HG02763 (cell line): ENCODE data around the gene MAPK8IP1.
"Not testable (repeated sequence)": the region's sequence is repeated elsewhere in the genome, so short reads cannot be mapped to it uniquely, and the experiment has no call there.

Experiments
- ATAC-seq: cut with Tn5 transposase; IDR thresholded peaks from one replicate; pipeline ENCODE4 v1.9.1; 2021; ENCODE audit warnings: mild to moderate bottlenecking, moderate library complexity; ENCODE audit not compliant: unreplicated experiment

Gene MAPK8IP1

DNA sequence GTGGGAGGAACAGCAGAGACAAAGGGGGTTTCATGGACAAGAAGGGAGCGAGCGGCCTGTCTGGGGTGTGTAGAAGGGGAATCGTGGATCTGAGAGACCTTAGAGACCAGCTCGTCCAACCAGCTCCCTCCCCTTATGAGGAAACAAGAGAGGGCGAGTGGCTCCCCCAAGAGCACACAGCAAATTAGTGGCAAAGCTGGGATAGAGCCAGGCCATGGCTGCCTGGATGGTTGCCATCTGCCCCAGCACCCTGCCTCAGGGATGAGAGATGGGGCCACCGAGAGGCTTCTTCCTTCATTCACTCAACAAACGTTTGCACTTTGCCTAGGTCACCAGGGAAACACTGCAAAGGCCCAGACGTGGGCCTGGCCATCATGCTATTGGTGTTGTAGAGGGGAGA, 4.1 kb downstream of the MAPK8IP1 start:
- ATAC-seq: no peak

DNA sequence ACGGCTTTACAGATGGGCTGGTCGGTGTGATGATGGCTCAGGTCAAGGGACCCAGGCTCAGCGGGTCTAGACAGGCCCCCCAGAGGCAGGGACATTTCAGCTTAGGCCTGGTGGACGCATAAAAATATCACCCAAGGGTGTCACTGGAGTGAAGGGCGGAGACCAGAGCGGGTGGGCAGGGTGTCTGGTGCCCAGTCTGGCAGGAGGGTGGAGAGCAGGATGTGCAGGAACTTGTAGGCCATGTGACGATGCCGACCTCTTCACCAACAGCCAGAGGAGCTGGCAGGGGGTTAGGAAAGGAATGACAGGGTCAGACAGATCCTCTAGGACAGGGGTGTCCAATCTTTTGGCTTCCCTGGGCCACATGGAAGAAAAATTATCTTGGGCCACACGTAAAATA, 4.5 kb downstream of the MAPK8IP1 start:
- no peak for ATAC-seq

DNA sequence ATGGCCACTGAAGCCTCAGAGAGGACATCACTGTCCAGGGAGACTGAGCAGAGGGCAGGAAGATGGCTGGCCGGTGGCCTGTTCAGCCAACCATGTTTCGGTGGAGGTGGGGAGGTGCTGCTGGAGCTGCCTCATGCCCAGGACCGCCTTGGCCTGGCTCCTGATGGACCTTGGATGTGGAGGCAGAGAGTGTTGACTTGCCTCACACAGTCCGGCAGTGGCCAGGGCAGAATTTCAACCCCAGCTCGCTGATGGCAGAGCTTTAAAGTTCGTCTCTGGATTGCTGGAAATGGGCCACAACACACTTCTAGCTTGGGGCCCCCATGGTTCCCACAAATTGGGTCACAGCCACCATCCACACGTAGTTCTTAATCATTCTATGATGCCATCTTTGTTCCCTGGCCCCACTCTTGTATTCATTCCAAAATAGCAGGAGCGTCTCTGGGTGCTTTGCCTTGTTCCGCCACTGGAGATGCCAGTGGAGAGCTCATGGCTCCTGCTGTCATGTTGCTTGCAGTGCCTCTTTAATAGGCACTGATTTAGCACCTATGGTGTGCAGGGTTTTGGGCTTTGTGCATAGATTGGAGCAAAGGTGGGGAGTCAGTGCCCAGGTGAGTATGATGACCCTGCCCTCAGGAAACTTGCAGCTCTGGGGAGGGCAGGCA, 5.6 kb downstream of the MAPK8IP1 start:
- ATAC-seq: no peak

DNA sequence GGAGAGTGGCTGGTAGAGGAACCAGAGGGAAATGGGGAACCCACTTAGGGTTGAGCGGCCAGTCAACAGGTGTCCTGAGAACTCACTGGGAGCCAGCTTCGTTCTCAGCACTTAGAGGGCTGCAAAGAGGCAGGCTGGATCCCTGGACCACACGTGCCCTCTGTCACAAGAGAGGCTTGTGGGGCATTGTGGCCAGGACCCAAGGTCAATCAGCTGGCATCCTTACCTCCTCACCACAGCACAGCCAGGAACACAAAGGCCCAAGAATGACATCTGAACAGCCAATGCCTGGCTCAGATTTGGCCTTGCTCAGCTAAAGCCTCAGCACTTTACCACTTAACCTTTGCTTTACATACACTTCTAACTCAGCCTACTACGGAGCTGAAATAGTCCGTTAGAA, 7.4 kb downstream of the MAPK8IP1 start:
- no peak for ATAC-seq

DNA sequence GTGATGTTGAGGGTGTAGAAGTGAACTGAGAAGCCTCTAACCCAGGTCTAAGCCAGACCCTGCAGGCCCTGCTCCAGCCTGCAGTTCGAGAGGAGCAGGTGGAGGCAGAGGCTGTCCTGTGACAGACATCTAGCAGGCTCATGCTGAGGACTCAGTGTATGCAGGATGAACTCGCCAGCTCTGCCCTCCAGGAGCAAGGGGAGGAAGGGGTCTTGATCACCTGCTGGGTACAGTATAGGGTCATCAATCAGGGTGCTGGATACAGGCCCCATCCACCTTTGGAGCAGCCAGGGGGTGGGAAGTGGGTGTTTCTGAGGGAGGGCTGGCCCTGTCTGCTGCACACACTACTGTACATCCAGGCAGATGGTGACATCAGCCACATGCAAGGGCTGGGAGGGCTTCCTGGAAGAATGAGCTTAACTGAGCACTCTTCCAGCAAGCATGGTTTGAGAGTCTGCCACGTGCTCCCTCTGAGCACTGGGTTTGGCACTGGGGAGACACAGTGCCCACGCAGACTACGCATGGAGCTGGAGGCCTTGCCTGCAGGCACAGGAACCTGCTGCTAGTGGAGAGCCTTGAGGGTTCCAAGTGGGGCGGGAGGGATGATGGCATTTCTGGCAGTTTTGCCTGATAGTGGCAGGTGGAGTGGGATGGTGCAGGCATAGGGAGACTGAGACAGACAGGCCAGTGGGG, 9.2 kb downstream of the MAPK8IP1 start:
- no peak for ATAC-seq

DNA sequence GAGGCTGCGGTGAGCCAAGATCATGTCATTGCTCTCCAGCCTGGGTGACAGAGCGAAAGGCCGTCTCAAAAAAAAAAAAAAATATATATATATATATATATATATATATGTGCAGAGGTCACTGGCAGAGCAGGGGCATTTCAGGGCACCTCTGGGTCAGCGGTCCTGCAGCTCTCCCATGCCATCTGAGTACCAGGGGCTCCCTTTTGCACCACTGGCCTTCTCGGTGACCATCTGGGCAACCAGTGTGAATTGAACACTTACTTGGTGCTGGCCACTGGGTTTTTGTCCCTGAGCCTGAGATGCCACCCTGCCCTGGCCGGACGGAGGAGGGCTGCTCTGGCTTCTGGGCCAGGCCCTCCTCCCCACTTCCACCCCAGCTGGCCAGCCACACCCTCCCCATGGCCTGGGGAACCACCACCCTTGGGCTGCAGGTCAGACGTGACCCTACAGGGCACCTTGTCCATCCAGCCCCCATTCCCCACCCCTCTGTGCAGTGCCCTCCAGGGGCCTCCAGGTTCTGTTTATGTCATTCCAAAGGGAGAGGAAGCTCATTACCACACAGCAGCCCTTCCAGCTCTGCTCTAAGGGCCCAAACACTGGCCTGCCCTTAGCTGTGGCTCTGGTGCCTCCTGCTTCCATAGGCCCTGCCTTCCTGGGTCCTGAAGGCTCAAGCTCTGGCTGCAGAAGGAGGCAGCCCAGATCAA, 10.3 kb downstream of the MAPK8IP1 start:
- no peak for ATAC-seq

DNA sequence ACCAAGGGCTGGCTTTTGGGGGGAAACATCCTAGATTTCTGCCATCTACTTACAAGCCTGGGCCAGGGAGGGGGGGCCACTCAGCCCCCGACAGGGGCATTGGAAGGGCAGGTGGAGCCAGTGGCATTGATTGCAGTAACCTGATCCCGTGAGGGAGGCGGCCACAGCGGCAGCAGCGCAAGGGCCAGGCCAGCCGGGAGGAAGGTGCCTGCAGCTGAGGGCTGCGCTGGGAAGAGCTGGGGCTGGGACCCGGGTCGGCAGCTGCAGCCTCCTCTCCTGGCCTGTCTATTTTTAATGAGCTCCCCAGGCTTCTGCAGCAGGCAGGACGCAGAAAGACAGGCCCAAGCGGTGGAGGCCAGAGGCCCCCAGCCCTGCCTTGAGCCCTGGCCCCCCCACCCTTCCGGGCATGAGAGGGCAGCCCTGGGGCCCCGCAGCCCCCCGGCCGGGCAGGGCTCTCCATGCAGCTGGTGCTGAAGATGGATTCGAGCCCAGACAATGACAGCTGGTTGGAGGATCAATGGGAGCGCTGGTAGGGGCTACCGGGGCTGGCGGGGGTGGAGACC, 11.1 kb downstream of the MAPK8IP1 start:
- no peak for ATAC-seq

DNA sequence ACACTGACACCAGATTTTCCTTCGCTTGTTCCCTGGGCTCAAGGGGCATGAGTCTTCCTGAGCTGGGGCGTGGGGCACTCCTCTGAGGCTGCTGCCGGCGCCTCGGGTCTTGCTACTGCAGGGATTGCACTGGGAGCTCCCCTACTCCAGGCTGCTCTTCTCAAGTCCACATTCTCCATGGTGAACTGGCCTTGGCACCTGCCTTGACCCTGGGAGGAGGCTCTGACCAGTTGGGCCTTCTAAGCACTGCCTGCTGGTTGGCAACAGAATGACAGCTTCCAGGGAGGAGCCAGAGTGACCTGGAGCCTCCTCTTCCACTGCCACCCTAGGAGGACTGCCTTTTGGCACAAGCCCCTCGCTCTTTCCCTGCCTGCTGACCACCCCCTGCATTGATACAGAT, 12.1 kb downstream of the MAPK8IP1 start:
- ATAC-seq: no peak

DNA sequence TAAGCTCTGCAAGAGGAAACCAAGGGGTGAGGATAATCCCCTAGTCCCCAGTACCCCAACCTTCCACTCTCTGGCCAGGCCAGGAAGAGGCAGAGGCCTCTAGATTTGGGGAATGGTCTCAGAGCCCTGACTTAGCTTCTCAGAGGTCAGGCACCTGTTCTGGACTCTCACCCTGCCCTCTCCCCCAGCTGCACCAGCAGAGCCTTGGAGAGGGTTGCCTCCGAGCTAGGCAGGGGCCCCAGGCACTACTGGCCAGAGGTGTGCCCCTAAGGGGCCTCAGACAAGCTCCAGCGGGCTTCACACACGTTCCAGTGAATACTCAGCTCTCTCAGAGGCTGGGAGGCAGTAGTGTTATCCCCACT, 13.6 kb downstream of the MAPK8IP1 start:
- no peak for ATAC-seq

DNA sequence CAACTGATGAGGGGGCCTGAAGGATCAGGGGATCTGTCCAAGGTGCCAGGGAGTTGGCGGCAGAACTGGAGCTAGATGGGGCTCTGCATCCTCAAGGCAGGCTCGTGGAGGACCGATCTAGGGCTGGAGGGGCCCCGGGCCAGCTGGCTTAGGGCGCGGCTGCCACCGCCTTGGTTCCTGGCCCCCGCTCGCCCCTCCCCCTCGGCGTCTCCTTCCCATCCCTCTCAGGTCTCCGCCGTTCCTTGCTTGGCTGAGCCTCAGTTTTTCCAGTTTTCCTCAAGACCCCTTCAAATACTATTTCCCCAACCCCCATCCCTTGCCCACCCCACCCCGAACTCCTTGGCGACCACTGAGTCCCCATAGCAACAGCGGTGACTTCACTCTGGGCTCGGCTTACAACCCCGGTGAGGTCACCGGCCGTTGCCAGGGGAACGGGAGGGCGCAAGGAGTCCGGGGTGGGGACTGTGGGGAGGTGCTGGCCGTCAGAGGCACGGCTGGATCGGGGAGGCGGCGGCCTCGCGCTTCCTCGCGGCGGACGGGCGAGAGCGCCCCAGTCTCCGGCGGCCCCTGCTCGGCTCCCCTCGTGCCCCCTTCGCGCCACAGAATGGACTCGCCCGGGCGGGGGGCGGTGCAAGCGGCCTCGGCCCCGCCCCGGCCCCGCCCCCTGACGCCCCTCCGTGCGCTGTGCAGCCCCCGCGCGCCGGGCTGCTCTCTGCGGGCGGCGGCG, 14.2 kb downstream of the MAPK8IP1 start:
- no peak for ATAC-seq

DNA sequence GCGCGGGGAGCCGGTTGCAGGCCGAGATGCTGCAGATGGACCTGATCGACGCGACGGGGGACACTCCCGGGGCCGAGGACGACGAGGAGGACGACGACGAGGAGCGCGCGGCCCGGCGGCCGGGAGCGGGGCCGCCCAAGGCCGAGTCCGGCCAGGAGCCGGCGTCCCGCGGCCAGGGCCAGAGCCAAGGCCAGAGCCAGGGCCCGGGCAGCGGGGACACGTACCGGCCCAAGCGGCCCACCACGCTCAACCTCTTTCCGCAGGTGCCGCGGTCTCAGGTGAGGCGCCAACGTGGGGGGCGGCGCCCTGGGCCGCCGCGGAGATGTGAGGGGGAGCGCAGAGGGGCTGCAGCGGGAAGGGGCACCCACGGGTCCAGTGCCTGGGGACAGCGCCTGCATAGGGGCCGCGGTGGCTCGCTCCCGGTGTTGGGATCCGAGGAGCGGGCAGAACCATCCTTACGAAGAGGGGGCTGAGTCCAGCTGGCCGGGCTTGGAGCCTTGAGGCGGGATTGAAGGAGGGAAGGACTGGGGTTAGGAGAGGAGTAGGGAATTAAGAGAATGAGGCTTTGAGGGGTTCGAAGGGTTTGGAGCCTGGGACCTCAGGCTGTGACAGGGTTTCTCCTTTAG, 14.8 kb downstream of the MAPK8IP1 start:
- not testable (repeated sequence) for ATAC-seq

DNA sequence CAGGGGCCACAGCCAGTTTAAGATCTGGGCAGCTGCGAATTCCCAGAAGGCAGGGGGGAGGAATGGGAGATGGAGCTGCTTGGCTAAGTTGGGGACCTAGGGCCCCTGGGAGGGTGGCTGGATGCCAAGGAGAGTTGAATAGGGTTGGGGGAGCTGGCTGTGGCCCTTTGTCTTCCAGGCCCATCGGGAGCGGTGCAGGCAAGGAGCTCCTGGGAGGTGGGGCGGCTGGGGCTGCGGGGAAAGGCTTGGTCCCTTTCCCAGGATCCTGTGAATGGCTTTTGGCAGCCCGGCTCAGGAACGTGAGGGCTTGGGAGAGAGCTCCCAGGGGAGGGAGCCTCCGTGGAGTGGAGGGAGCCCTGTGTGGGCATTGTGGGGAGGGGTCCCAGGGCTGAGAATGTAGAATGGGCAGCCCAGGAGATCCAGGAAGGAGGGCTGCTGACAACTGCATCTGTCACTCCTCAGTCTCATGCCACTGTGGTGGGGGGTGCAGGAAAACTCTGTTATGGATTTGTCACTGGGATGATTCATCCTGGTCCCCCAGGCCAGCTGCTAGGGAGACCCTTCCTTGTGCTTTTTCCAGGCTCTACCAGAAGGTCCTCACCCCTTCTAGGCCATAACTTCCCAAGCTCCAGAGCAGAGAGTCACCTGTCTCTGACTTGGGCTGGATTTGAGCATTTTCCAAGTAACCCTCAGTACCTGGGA, 15.6 kb downstream of the MAPK8IP1 start:
- ATAC-seq: no peak

DNA sequence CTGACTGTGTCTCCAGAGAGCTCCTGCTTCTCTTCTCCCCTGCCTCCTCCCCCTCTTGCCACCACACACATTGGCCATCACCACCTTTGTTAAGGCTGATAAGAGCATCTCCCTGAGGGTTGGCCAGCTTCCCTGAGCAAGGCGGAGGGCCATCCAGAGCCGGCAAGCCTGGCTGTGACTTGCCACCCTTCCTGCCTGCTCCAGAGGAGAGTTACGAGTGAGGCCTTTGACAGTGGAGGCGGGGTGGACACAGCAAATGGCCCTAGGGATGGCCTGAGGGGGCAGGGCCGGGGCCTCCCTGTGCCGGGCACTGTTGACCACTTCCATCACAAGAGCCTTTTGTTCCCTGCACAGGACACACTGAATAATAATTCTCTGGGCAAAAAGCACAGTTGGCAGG, 16.2 kb downstream of the MAPK8IP1 start:
- no peak for ATAC-seq

DNA sequence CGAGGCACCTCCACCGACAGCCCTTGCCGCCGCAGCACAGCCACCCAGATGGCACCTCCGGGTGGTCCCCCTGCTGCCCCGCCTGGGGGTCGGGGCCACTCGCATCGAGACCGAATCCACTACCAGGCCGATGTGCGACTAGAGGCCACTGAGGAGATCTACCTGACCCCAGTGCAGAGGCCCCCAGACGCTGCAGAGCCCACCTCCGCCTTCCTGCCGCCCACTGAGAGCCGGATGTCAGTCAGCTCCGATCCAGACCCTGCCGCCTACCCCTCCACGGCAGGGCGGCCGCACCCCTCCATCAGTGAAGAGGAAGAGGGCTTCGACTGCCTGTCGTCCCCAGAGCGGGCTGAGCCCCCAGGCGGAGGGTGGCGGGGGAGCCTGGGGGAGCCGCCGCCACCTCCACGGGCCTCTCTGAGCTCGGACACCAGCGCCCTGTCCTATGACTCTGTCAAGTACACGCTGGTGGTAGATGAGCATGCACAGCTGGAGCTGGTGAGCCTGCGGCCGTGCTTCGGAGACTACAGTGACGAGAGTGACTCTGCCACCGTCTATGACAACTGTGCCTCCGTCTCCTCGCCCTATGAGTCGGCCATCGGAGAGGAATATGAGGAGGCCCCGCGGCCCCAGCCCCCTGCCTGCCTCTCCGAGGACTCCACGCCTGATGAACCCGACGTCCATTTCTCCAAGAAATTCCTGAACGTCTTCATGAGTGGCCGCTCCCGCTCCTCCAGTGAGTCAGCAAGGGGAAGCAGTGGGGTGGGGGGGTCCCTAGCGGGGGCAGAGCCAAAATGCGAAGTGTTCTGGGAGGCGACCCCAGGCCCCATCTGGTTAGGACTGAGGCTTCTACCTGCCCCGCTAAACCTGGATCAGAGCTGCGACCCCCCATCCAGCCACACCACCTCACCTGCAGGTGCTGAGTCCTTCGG, 17.3 kb downstream of the MAPK8IP1 start:
- no peak for ATAC-seq

DNA sequence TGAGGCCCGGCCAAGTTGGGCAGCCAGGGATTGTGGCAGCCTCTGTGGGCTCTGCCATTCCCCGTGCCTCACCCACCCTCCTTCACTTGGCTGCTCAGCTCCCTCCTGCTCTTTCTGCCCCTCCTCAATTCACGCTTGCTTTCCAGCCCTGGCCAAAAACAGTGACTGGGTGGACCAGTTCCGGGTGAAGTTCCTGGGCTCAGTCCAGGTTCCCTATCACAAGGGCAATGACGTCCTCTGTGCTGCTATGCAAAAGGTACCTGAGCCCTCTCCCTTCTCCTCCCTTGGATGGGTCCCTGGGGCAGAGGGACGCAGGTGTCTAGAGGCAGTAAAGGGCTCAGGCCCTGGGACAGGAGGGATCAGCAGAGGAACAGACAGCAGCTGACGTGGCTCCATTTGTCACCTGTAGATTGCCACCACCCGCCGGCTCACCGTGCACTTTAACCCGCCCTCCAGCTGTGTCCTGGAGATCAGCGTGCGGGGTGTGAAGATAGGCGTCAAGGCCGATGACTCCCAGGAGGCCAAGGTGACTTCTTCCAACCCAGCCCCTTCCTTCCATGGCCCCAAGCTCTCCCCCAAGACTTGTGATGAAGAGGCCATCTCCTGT, 19.0 kb downstream of the MAPK8IP1 start:
- no peak for ATAC-seq

DNA sequence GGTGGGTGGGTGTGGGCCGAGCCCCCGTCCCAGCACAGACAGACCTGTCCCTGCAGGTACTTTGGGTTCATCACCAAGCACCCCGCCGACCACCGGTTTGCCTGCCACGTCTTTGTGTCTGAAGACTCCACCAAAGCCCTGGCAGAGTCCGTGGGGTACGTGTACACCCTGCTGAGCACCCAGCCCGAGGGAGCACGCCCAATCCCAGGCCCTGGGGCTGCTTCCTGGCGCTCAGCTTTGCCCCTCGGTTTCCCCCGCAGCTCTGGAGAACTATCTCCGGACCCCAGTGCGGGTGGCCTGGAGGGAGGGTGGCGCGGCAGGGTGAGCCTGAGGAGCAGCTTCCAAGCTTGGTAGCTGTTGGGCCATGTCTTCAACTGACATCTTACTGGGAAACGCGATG, 19.6 kb downstream of the MAPK8IP1 start:
- no peak for ATAC-seq

DNA sequence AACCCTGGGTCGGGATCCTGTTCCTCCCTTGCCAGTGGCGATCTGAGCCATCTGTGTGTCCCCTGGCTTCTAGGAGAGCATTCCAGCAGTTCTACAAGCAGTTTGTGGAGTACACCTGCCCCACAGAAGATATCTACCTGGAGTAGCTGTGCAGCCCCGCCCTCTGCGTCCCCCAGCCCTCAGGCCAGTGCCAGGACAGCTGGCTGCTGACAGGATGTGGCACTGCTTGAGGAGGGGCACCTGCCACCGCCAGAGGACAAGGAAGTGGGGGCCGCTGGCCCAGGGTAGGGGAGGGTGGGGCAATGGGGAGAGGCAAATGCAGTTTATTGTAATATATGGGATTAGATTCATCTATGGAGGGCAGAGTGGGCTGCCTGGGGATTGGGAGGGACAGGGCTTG, 20.1 kb downstream of the MAPK8IP1 start:
- not testable (repeated sequence) for ATAC-seq

DNA sequence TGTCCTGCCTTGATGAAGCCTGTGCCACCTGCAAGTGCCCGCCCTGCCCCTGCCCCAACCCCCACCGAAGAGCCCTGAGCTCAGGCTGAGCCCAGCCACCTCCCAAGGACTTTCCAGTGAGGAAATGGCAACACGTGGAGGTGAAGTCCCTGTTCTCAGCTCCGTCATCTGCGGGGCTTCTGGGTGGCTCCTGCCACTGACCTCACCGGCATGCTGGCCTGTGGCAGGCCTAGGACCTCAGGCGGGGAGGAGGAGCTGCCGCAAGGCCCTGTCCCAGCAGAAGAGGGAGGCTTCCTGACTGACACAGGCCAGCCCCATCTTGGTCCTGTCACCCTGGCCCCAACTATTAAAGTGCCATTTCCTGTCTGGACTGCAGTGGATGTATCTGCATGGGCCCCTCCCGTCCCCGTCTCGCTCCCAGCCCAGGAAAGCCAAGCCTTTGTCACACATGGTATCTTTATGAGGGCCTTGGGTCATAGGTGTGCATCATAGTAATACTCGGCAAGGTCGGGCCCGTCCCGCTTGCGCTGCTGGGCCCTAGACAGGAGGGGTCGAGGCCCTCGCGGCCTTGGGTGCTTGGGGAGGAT, 20.7 kb downstream of the MAPK8IP1 start:
- no peak for ATAC-seq
